NCI-H524 treated with DMSO at 0.1 percent for 48 hours (cell line): ENCODE data around the gene AKT3.
"Not testable (repeated sequence)": the region's sequence is repeated elsewhere in the genome, so short reads cannot be mapped to it uniquely, and the experiment has no call there.

Experiments
- DNase-seq: peaks from one replicate; lab custom pipeline; 2025; lab: John Stamatoyannopoulos, UW

AKT3 gene

GRCh38 chr1:243784506-243784905 is 65.5 kb downstream of the AKT3 start:
- DNase-seq: no peak

- no peak for DNase-seq
These were observed 66.3 kb downstream of the AKT3 start for GRCh38 chr1:243783714-243784113.

DNA sequence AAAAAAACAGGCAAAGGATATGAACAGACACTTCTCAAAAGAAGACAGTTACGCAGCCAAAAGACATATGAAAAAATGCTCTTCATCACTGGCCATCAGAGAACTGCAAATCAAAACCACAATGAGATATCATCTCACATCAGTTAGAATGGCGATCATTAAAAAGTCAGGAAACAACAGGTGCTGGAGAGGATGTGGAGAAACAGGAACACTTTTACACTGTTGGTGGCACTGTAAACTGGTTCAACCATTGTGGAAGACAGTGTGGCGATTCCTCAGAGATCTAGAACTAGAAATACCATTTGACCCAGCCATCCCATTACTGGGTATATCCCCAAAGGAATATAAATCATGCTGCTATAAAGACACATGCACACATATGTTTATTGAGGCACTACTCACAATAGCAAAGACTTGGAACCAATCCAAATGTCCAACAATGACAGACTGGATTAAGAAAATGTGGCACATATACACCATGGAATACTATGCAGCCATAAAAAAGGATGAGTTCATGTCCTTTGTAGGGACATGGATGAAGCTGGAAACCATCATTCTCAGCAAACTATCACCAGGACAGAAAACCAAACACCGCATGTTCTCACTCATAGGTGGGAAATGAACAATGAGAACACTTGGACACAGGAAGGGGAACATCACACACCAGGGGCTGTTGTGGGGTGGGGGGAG is 77.5 kb downstream of the AKT3 start:
- not testable (repeated sequence) for DNase-seq

DNA sequence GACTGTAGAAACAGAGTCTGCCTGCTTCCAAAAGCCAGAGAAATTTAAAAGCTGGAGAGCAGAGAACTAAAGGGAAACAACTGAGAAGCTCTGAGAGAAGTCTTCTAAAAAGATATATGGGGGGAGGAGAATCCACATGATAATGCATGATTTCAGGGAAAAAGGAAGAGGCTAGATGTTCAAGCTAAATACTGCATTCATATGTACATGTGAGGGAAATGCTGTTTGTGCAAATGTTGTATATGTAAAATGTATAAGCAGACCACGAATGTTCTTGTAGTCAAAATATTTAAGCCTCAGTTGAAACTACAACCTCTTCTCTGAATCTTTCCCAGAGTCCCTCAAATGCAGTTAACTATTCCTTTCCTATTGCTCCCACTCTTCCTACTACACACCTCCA is 79.2 kb downstream of the AKT3 start:
- no peak for DNase-seq

GRCh38 chr1:243765676-243766075 is 84.4 kb downstream of the AKT3 start:
- DNase-seq: no peak

- peak; percentile 6 for DNase-seq
These were observed 86.2 kb downstream of the AKT3 start for GRCh38 chr1:243763806-243764205.

- DNase-seq: no peak
These were observed 91.4 kb downstream of the AKT3 start for GRCh38 chr1:243758647-243759046.

- no peak for DNase-seq
These were observed 93.5 kb downstream of the AKT3 start for GRCh38 chr1:243756529-243756928.

DNA sequence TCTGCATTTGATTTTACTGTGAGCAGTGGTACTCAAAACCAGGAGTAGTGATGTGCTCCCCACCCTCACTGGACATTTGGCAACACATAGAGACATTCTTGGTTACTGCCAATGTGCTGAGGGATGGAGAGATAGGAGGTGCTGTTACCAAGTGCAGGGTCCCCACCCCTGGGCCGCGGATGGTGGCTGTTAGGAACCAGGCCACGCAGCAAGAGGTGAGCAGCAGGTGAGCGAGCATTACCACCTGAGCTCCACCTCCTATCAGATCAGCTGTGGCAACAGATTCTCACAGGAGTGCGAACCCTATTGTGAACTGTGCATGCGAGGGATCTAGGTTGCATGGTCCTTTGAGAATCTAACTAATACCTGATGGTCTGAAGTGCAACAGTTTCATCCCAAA is 95.7 kb downstream of the AKT3 start:
- DNase-seq: no peak

GRCh38 chr1:243751506-243751905 is 98.5 kb downstream of the AKT3 start:
- no peak for DNase-seq

DNA sequence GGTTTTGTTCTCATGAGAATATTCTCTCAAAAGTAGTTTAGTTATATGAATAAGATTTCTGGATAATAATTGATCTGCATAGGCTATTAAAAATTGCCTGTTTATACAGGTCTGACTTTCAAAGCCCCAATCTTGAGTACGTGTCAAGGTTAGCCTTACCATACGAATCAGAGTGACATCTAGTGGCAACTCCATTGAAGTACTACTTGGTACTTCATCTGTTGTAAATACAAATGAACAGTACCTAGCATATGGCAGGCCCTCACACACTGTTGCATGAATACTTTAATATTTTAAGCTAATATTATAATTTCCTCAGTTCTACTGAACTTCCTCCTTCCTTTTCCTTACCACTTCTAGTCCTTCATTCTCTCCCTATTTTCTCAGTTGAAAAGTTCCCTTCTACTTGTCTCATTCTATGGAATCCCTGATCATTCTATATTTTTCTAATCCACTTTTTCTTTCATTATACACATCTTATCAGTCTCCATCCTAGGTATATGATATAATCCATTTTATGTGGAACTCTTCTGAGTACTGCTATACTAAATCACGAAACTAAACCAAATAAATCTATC is 101.2 kb downstream of the AKT3 start:
- peak; percentile 60 for DNase-seq

GRCh38 chr1:243748227-243748626 is 101.8 kb downstream of the AKT3 start:
- no peak for DNase-seq

- no peak for DNase-seq
These were observed 103.3 kb downstream of the AKT3 start for GRCh38 chr1:243746751-243747150.

DNA sequence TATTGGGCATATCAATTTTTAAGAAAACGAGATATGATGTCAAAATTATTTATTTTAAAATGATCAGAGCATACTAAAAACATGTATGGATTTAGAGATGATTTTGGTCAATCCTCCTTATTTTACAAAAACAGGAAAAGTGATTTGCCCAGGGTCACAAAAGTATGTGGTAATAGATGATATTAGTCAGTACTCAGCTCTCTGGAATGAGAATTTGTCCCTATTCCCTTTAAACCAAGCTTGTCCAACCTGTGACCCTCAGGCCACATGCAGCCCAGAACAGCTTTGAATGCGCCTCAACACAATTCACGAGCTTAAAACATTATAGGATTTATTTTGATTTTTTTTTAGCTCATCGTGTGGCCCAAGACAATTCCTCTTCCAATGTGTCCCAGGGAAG is 104.7 kb downstream of the AKT3 start:
- DNase-seq: no peak

DNA sequence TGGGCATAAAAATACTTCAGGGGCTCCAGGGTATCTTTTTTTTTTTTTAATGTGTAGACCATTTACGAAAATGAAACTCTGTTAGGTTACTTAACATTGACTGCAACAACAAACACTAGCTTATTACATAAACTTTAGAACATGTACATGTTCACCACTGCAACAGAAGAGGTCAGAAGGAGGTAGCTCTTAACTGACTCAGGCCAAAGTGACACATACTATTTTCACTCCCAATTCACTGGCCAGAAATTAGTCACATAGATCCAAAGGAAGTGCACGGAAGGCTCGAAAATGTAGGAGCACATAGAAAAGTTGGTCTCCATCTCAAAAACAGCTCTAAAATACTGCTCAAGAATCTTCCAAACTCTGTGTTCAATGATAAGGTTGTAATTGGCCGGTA is 107.2 kb downstream of the AKT3 start:
- no peak for DNase-seq

GRCh38 chr1:243740255-243740999 is 109.6 kb downstream of the AKT3 start:
- no peak for DNase-seq

DNA sequence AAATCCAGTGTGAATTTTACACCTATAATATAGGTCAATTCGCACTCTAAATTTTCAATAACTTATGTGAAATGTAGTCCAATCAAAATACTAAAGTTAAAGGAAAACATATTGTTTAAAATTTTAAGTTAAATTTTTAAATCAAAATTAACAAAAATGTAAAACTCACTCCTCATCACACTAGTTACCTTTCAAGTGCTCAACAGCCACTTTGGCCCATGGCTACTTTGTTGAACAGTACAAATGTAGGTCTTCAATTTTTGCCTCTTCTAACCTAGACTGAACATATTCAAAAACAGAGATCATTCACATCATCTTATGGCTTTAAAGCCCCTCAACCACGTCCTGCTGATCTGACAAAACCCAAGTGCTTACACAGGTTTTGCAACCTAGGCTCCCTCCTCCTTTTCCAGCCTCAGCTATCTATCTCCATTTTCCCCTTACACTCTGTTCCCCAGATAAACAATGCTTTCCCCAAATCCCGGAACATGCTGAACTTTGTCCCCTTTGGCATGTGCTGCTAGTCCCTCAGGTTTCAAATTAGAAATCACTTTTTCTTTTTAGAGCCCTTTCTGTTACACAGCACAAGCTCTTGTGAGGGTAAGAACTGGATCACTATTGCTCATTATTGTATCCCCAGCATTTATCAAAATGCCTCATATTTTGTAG is 110.6 kb downstream of the AKT3 start:
- DNase-seq: no peak

DNA sequence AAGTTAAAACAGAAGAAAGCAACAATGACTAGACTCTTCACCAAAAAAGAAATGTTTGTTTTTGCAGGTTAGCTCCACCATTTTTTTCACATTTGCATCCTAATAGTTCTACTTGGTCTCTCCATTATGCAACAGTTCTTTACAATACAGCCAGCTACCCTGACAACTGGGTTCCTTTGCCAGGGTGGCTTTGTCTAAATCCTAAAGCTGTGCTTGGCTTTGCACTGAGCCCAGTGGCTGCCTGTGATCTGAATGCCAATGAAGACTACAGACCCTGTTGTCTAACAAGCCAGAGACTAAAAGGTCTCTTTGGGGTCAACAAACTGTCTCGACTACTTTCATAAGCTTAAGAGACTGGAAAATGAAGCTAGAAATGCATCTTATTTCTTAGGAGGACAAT is 112.0 kb downstream of the AKT3 start:
- DNase-seq: no peak

DNA sequence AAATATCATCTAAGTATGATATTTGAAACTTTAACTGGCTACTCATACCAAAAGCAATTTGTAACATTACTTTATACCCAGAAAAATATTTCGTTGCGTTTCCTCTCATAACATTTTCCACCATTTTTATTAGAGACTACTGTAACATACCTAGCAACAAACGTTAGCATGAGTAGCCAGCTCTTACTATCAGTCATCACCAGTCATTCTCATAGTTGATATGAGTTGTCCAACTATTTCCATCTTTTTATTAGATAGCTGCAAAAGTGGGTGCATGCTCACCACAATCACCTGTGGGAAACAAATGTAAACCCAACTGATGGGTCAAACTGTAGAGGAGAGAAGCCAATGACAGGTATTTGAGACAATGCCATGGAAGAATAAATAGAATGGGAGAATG is 114.6 kb downstream of the AKT3 start:
- no peak for DNase-seq

GRCh38 chr1:243734308-243734695 is 115.7 kb downstream of the AKT3 start:
- no peak for DNase-seq

DNA sequence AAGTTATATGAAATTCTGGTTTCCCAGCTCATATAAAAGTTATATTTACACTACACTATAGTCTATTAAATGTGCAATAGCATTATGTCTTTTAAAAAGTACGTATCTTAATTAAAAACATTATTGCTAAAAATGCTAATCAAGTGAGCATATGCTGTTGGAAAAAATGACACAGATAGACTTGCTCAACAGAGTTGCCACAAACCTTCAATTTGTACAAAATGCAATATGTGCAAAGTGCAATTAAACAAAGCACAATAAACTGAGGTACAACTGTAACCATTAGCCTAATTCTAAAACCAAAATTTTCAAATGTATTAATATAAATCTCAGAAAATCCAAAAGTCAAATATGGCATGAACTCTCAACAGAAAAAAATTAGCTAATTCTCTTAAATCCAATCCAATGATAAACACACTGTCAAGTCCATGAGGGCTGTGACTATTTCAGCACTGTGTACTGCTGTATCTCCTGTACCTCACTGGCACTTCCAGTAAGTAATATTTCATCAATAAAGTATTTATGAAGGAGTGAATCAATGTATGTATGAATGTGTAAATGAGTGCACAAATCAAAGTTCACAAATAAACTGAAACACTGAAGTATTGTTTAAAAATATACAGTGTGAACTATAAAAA is 116.3 kb downstream of the AKT3 start:
- no peak for DNase-seq

DNA sequence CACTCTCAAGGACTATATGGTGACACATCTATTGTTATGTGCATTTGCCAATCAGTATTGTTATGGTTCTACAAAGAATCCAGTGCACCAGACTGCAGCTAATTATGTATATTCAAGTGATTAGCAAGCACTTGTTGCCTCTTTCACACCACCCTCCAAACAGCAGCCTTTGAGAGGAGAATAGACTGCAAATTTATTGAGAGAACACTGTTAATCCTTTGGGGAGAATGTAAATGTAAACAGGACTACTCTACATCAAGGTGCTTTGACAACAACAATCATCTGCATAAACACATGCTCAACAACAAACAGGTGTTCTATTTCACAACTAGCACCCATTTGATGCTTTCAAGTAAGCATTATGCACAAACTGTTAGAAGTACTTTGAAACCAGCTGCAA is 117.4 kb downstream of the AKT3 start:
- no peak for DNase-seq
